ENCODE data around the gene MST1.

MST1 gene

DNA sequence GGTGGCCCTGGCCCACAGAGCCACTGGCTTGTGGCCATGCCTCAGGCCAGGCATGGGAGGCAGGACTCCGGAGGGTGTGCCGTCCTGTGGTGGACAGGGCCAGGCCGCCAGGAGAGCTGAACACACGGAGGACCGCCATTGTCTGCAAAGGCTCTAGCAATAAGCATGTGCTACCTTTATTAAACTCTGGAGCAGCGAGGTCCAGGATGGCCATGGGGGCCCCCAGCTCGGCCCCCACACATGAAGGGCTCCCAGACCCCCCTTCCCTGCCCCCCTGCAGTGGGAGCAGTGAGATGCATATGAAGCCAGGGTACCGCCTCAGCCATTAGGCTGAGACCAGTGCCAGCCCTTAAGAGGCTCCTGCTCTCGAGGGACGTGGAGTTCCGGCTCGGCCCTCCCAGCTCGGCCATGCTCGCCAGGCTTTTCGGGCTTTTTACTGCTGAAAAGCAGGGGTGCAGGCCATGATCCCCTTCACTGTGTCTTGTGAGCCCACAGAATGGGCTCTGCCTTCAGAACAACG is 27.5 kb upstream of the MST1 start:
- ChIA-PET POLR2A (no interaction called here), CTCF (interaction anchor here (1.5 to 1.9 kb wide), 2 partner anchors 9 to 177 kb away, joined by 4 to 6 read pairs; no protein-coding TSS in a partner anchor)
- no peak overlapping the region for H3K4me3 ChIP-seq (ENCODE audit: low read depth, low read length)
- no peak for DNase-seq (ENCODE audit: low read depth, low spot score)
- no peak for TF ChIP-seq CTCF (IDR thresholded peaks at IDR 0.05; ENCODE audit: insufficient read depth, low read length, missing control alignments)

GRCh38 chr3:49716169-49716568 is 26.9 kb upstream of the MST1 start:
- no peak overlapping the region for H3K4me3 ChIP-seq (ENCODE audit: low read depth, low read length)
- ChIA-PET POLR2A (no interaction called here), CTCF (interaction anchor here (1.9 to 5.9 kb wide), 2 partner anchors 10 to 14 kb away, joined by 6 to 51 read pairs; no protein-coding TSS in a partner anchor)
- TF ChIP-seq CTCF (IDR thresholded peaks at IDR 0.05; ENCODE audit: insufficient read depth, low read length, missing control alignments): no peak
- no peak for DNase-seq (ENCODE audit: low read depth, low spot score)

- CTCF ChIA-PET: interaction anchor here (1.9 to 5.9 kb wide), 2 partner anchors 10 to 14 kb away, joined by 6 to 51 read pairs; no protein-coding TSS in a partner anchor
- DNase-seq (ENCODE audit: low read depth, low spot score): no peak
- H3K4me3 ChIP-seq (ENCODE audit: low read depth, low read length): no peak overlapping the region
- TF ChIP-seq CTCF (IDR thresholded peaks at IDR 0.05; ENCODE audit: insufficient read depth, low read length, missing control alignments): no peak
- POLR2A ChIA-PET: interaction anchor here (1.2 kb wide), 1 partner anchor 8 kb away, joined by 5 read pairs; the partner anchor contains the start of gene GMPPB
Measured at GRCh38 chr3:49715611-49716121, 26.4 kb upstream of the MST1 start.

DNA sequence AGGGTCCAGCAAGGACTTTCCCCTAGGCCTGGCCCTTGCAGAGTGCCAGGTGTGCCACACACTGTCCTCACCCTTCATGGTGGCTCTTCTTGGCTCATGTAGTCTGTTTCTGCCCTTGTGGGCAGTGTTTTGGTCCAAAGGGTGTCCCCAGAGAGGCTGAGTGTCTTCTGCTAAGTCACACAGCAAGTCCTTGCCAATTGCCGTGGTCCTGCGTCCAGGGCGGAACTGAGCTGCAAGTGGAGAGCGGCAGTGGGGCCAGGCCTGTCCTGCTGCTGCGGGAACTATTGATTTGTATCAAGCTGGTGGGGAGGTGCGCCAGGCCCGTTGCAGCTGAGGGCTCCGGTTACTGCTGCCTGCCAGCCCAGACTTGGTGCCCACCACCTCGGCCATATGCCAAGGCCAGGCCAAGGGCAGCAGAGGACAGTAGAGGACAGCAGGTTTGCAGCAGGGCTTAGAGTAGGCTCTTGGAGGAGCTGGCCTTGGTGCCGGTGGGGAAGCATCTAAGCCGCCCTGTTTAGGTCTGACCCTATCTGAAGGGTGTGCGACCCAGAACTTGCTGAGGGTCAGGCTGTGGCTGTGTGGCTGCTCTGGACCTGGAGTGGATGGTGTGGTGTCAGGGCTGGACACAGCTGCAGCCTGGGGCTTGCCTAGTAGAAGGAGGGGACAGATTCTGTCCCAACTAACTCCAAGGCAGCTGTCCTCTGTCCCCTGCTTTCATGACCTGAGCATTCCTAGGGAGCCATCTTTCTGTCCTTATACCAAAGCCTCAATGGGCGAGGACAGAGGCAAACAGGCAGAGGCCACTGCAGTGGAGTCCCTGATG is 25.7 kb upstream of the MST1 start:
- ChIA-PET CTCF (interaction anchor here (1.9 to 5.9 kb wide), 2 partner anchors 11 to 13 kb away, joined by 6 to 51 read pairs; no protein-coding TSS in a partner anchor), POLR2A (interaction anchor here (1.2 kb wide), 1 partner anchor 9 kb away, joined by 5 read pairs; the partner anchor contains the start of gene GMPPB)
- H3K4me3 ChIP-seq (ENCODE audit: low read depth, low read length): no peak overlapping the region
- DNase-seq (ENCODE audit: low read depth, low spot score): no peak
- TF ChIP-seq CTCF (IDR thresholded peaks at IDR 0.05; ENCODE audit: insufficient read depth, low read length, missing control alignments): no peak

GRCh38 chr3:49713336-49714105 is 24.2 kb upstream of the MST1 start:
- no peak overlapping the region for H3K4me3 ChIP-seq (ENCODE audit: low read depth, low read length)
- DNase-seq (ENCODE audit: low read depth, low spot score): no peak
- TF ChIP-seq CTCF (IDR thresholded peaks at IDR 0.05; ENCODE audit: insufficient read depth, low read length, missing control alignments): no peak
- CTCF ChIA-PET: interaction anchor here (1.0 to 5.9 kb wide), 3 partner anchors 12 to 174 kb away, joined by 4 to 51 read pairs (median 12); no protein-coding TSS in a partner anchor
- POLR2A ChIA-PET: interaction anchor here (1.2 kb wide), 1 partner anchor 10 kb away, joined by 3 read pairs; the partner anchor contains the start of gene GMPPB

All from AG04449 (cell line).